Prostate gland (tissue), 2 donors: ENCODE data around the gene SRSF3.

ENCODE experiments used
- POLR2A ChIP-seq: fragments of 450-650 bp; IDR thresholded peaks from one replicate; pipeline ENCODE4 v1.6.1; 2016; ENCODE audit warnings: antibody characterized with exemption, mild to moderate bottlenecking
- TF ChIP-seq, protein P1 (sequence below), 4 experiments: fragments of 200-600 bp in 2 of 4; fragments of 450-650 bp in 2 of 4; sonication (generic) in 2 of 4; IDR thresholded peaks; 1 replicate in 3 of 4; 2 replicates in 1 of 4; pipeline ENCODE4 v1.5.1; 2016 to 2019; ENCODE audit warnings: antibody characterized with exemption in 4 of 4, mild to moderate bottlenecking in 2 of 4, moderate library complexity in 2 of 4

DNA sequence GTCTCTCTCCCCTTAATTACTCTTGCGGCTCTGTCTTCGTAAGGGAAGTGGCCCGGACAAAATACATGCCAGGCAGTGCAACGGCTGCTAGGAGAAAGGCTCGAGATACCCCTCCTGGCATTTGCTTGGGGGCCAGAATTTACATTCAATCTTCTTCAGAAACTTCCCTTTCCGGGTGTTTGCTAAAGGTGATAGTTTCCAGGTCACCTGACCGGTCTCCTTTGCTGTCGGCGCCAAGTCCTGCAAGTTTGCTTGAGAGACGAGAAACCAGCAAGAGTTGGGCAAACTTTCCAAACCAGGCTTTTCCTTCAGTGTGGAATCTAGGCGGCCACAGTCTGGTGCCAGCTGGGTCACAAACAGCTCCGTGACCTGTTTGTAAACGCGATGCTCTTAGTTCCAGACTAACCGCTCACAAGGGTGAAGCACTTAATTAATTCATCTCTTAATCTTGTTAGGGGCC, 563 bp upstream of the SRSF3 start:
- TF ChIP-seq, protein P1, sequence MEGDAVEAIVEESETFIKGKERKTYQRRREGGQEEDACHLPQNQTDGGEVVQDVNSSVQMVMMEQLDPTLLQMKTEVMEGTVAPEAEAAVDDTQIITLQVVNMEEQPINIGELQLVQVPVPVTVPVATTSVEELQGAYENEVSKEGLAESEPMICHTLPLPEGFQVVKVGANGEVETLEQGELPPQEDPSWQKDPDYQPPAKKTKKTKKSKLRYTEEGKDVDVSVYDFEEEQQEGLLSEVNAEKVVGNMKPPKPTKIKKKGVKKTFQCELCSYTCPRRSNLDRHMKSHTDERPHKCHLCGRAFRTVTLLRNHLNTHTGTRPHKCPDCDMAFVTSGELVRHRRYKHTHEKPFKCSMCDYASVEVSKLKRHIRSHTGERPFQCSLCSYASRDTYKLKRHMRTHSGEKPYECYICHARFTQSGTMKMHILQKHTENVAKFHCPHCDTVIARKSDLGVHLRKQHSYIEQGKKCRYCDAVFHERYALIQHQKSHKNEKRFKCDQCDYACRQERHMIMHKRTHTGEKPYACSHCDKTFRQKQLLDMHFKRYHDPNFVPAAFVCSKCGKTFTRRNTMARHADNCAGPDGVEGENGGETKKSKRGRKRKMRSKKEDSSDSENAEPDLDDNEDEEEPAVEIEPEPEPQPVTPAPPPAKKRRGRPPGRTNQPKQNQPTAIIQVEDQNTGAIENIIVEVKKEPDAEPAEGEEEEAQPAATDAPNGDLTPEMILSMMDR (IDR thresholded peaks at IDR 0.05): no peak
- no peak for TF ChIP-seq POLR2A
